Neural crest cell (in vitro differentiated cells): Measurements from ENCODE around the gene BCORL1. TPM values are rescaled to one million over a fixed set of nuclear protein-coding genes. Genes with fewer than 3 reads are reported as not detected.
A peak's percentile ranks its signal among the peaks of the same experiment; 100 is the strongest.

Source experiments
- DNase-seq: peaks from one replicate; pipeline ENCODE4 v3.0.0; 2021; ENCODE audit warnings: low read depth, mixed read lengths, low spot score
- H3K27ac Mint-ChIP-seq: one replicate; pipeline ENCODE4 v1.8.0; 2021; ENCODE audit warnings: mild to moderate bottlenecking, mixed read lengths; ENCODE audit not compliant: unreplicated experiment
- H3K27me3 Mint-ChIP-seq: 2 replicates; pipeline ENCODE4 v1.8.0; 2021; ENCODE audit warnings: low read depth, mild to moderate bottlenecking, mixed read lengths
- H3K36me3 Mint-ChIP-seq: 2 replicates; pipeline ENCODE4 v1.8.0; 2021; ENCODE audit warnings: low read depth, mild to moderate bottlenecking, mixed read lengths
- H3K4me1 Mint-ChIP-seq: 2 replicates; pipeline ENCODE4 v1.8.0; 2021; ENCODE audit warnings: mixed read lengths
- H3K4me3 Mint-ChIP-seq: one replicate; pipeline ENCODE4 v1.8.0; 2021; ENCODE audit warnings: mild to moderate bottlenecking, mixed read lengths
- H3K9me3 Mint-ChIP-seq: 2 replicates; pipeline ENCODE4 v1.8.0; 2021; ENCODE audit warnings: mixed read lengths
- total RNA-seq: library from RNA; stranded (reverse); gene quantifications from 2 replicates; pipeline ENCODE4 v1.2.1, GENCODE V29; 2021
- TF ChIP-seq, protein P1 (sequence below): fragments of 200-600 bp; sonication (generic); conservative IDR thresholded peaks from 2 replicates; pipeline ENCODE4 v1.5.0; 2021; ENCODE audit warnings: antibody characterized with exemption, mild to moderate bottlenecking

BCORL1 gene
- total RNA-seq, 1 donor from 2014 or later = 46.2 TPM

DNA sequence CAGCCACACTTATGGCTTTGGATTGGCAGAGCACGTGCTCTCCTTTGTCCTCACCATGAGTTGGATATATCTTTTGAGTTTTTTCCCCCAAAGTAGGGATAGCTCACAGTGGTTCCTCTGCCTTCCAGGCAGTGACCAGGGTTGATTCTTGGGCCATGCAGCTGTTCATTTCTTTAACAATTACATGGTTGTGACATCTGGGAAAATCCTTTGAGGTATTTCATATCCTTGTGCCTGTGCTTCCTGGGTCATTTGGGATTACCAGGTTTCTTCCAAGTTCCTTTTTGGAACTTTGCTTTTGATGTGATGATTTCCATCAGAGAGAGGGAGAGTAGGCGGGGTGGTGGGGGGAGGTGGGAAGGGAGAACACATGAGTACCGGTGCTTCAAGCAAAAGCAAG is 15.6 kb downstream of the BCORL1 start:
- no peaks in the 10 kb centered on the region for H3K27me3 Mint-ChIP-seq
- H3K4me1 Mint-ChIP-seq = peaks cover 15% of the 10 kb centered on the region
- H3K9me3 Mint-ChIP-seq = no peaks in the 10 kb centered on the region
- no peak overlapping the region for H3K4me3 Mint-ChIP-seq
- peaks cover 14% of the 10 kb centered on the region for H3K36me3 Mint-ChIP-seq
- DNase-seq = no peak
- H3K27ac Mint-ChIP-seq = no peak overlapping the region
- TF ChIP-seq, protein P1, sequence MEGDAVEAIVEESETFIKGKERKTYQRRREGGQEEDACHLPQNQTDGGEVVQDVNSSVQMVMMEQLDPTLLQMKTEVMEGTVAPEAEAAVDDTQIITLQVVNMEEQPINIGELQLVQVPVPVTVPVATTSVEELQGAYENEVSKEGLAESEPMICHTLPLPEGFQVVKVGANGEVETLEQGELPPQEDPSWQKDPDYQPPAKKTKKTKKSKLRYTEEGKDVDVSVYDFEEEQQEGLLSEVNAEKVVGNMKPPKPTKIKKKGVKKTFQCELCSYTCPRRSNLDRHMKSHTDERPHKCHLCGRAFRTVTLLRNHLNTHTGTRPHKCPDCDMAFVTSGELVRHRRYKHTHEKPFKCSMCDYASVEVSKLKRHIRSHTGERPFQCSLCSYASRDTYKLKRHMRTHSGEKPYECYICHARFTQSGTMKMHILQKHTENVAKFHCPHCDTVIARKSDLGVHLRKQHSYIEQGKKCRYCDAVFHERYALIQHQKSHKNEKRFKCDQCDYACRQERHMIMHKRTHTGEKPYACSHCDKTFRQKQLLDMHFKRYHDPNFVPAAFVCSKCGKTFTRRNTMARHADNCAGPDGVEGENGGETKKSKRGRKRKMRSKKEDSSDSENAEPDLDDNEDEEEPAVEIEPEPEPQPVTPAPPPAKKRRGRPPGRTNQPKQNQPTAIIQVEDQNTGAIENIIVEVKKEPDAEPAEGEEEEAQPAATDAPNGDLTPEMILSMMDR = no peak

DNA sequence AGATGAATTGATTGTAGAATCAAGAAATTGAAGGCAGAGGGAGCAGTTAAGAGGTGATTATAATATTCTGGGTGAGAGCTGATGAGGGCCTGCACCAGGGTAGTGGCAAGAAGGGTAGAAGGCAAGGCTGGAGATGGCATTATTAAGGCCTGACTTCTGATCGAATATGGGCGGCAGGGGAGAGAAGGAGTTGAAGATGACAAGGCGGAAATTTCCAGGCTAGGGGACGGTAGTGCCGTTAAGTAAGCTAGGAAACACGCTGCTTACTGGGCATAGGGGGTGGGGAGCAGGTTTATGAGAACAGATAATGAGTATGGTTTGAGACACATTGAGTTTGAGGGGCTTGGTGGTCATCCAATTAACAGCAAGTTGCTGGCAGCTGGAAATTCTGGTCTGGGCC is 19.5 kb downstream of the BCORL1 start:
- no peak for DNase-seq
- Mint-ChIP-seq H3K4me1 (peaks cover 18% of the 10 kb centered on the region), H3K9me3 (peaks cover under 1% of the 10 kb centered on the region), H3K4me3 (no peak overlapping the region), H3K36me3 (peaks cover 23% of the 10 kb centered on the region), H3K27ac (peak overlapping the region; percentile 40), H3K27me3 (no peaks in the 10 kb centered on the region)
- TF ChIP-seq, protein P1 = no peak

DNA sequence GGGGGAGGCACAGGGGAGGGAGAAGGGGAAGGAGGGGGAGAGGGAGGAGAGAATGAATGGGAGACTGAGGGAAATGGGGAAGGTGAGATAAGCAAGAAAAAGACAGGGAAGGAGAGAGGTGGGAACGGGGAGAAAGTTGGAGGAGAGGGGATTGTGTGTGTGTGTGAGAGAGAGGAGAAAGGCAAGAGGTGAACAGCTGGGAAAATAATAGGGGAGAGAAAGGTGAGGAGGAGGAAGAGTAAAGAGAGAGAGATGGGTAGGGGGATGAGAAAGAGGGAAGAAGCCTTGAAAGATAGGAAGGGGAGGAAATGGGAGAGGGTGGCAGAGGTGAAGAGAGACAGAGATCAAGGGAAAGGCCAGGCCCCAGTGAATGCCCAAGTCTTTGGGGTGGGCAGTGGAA is 20.1 kb downstream of the BCORL1 start:
- TF ChIP-seq, protein P1 = no peak
- Mint-ChIP-seq H3K9me3 (peaks cover 5% of the 10 kb centered on the region), H3K36me3 (peaks cover 23% of the 10 kb centered on the region), H3K4me3 (no peak overlapping the region), H3K27me3 (no peaks in the 10 kb centered on the region), H3K4me1 (peaks cover 18% of the 10 kb centered on the region), H3K27ac (no peak overlapping the region)
- no peak for DNase-seq

DNA sequence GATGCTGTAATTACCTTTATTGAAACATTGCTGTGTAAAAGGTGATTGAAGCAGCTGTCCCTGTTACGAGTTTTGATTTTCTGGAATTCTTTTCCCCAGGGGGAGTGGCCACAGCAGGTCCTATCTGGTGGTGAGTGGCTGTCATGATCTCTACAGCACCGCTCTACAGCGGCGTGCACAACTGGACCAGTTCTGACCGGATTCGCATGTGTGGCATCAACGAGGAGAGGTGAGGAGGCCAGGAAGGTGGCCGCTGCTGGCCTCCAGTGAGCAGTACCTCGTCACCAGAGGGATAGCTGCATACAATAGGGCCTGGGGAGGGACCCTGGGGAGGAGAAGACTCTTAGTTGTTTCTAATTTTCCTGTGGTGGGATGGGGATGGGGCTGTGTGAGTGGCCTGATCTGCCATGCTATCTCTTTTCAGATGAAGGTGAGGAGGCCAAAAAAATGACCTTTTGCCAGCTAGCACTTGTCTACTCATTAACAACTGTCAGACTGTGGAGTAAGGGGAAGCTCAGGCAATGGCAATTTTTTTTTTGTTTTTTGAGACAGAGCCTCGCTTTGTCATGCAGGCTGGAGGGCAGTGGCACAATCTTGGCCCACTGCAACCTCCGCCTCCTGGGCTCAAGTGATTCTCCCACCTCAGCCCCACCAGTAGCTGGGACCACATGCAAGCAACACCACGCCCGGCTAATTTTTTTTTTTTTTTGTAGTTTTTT is 22.8 kb downstream of the BCORL1 start:
- no peak for DNase-seq
- peak overlapping the region; percentile 28 for H3K27ac Mint-ChIP-seq
- no peak overlapping the region for H3K4me3 Mint-ChIP-seq
- peaks cover 5% of the 10 kb centered on the region for H3K9me3 Mint-ChIP-seq
- H3K27me3 Mint-ChIP-seq = no peaks in the 10 kb centered on the region
- H3K36me3 Mint-ChIP-seq = peaks cover 28% of the 10 kb centered on the region
- TF ChIP-seq, protein P1 = no peak
- H3K4me1 Mint-ChIP-seq = peaks cover 15% of the 10 kb centered on the region

DNA sequence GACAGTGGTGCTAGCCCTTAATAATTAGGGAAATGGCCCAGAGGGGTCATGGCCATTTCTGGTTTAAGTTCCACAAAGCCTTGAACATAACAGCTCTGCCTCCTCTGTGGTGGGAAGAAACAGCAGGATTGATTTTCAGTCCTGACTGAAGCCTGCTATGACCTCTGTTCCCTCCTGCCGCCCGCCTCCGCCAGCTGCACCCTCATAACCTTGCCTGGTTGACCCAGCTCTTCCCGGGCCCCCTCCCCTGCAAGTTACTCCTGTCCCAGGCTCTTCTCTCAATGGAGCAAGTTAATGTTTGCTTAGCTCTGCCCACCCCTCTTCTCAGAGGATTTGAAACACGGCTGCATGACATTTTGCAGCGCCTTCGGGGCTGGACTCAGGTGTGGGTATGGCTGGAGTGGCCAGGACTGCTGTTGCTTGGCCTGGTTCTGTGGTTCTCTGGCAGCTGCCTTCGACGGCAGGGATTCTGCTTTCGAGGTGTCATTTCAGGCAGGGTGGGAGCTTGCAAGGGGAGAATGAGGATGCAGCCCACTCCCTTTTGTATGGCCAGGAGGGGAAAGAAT is 27.3 kb downstream of the BCORL1 start:
- peaks cover 5% of the 10 kb centered on the region for H3K9me3 Mint-ChIP-seq
- peaks cover 4% of the 10 kb centered on the region for H3K4me1 Mint-ChIP-seq
- no peak overlapping the region for H3K4me3 Mint-ChIP-seq
- peaks cover 15% of the 10 kb centered on the region for H3K36me3 Mint-ChIP-seq
- DNase-seq = no peak
- H3K27me3 Mint-ChIP-seq = no peaks in the 10 kb centered on the region
- TF ChIP-seq, protein P1 = no peak
- H3K27ac Mint-ChIP-seq = no peak overlapping the region
